ENCODE measurements around the gene SDF2L1. TPM values are rescaled to one million over a fixed set of nuclear protein-coding genes. Genes with fewer than 3 reads are reported as not detected.

Gene SDF2L1
- total and polyA plus RNA-seq, 2 of the 13 experiments (the other 11 are each of a cell fraction or from before 2014, with no cell fraction given) = 18.0 to 57.4 TPM

DNA sequence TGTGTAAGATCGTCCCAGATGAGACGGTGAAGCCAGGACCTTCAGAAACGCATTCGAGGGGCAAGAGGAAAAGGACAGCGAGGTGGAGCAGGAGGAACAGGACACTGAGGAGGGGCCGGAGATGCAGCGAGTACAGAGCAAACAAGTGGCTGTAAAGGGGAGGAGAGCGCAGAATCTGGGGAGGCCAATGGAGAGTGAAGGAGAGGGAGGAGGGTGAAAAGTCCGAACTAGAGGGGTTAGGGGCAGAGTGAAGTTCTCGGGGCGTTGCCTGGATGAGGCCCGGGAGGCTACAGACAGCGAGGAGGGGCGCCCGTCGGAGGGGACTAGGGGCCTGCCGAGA lies 14.9 kb downstream of the SDF2L1 start:
- H3K9me3 ChIP-seq (ENCODE audit: low read length) = no peaks in the 10 kb centered on the region
- peaks cover 2 to 12% of the 10 kb centered on the region in 2 experiments; a peak in 3 of 5 replicates for H3K36me3 ChIP-seq (replicated peaks in 1 of 2; ENCODE audit: control insufficient read depth in 1 of 2, insufficient read depth in 2 of 2, low read length in 2 of 2)
- no peaks in the 10 kb centered on the region for H3K27me3 ChIP-seq (ENCODE audit: control insufficient read depth in 1 of 2, insufficient read depth in 2 of 2, low read length in 2 of 2)
- H4K20me1 ChIP-seq (ENCODE audit: insufficient read depth, low read length) = no peaks in the 10 kb centered on the region
- no peaks in the 10 kb centered on the region for H3K79me2 ChIP-seq (ENCODE audit: insufficient read depth, low read length)
- ATAC-seq = no peak
- CTCF ChIA-PET (ENCODE audit: low intra/inter-chr PET ratio, low total read pairs) = no interaction called here
- DNase-seq (ENCODE audit: low spot score) = no peak
- POLR2A ChIA-PET = interaction anchor here (1.3 kb wide), 1 partner anchor 16 kb away, joined by 4 read pairs; no protein-coding TSS in a partner anchor
- H3K4me3 ChIP-seq (replicated peaks in 1 of 3; ENCODE audit: insufficient read depth in 1 of 3, low read depth in 2 of 3, low read length in 3 of 3) = peak overlapping the region in 2 of 3 experiments; percentile 70 to 76; a peak in 4 of 6 replicates
- no TSS peak for BruUV-seq (replicated peaks)
- H2AFZ ChIP-seq (ENCODE audit: low read length) = no peak overlapping the region
- peak; percentile 40 for FAIRE-seq
- H3K9ac ChIP-seq (ENCODE audit: insufficient read depth, low read depth, low read length) = peak overlapping the region; percentile 56
- H3K4me2 ChIP-seq (ENCODE audit: low read depth, low read length) = peak overlapping the region; percentile 87
- H3K4me1 ChIP-seq (ENCODE audit: insufficient read depth, low read length) = peaks cover 30% of the 10 kb centered on the region
- intact Hi-C loops (cut with micrococcal nuclease; ENCODE audit: unreplicated experiment) = no loop called here
- 31% methylated on average over 15 of the region's 17 CpGs for WGBS (ENCODE audit: low lambda C conversion rate)
- in situ Hi-C loops (cut with HindIII; ENCODE audit: extremely low pct_ligation_motif_present, low pct_unique_long_range_greater_than_20kb) = no loop called here
- peak overlapping the region; percentile 64 for H3K27ac ChIP-seq (ENCODE audit: extremely low read length, insufficient read depth, low read length)
- TF ChIP-seq SNAPC2 (CRISPR knock-in tag; IDR thresholded peaks at IDR 0.05) = no peak
- no peak for TF ChIP-seq ATRX (CRISPR knock-in tag; IDR thresholded peaks at IDR 0.05; ENCODE audit: borderline replicate concordance)
- TF ChIP-seq STAG1 (CRISPR knock-in tag; IDR thresholded peaks at IDR 0.05) = no peak
- TF ChIP-seq ZNF354B (CRISPR knock-in tag; IDR thresholded peaks at IDR 0.05) = no peak
- TF ChIP-seq GATAD1 (CRISPR knock-in tag; IDR thresholded peaks at IDR 0.05) = no peak
- TF ChIP-seq ZNF121 (CRISPR knock-in tag; IDR thresholded peaks at IDR 0.05) = no peak
- TF ChIP-seq, protein P1, sequence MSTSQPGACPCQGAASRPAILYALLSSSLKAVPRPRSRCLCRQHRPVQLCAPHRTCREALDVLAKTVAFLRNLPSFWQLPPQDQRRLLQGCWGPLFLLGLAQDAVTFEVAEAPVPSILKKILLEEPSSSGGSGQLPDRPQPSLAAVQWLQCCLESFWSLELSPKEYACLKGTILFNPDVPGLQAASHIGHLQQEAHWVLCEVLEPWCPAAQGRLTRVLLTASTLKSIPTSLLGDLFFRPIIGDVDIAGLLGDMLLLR (CRISPR knock-in tag; IDR thresholded peaks at IDR 0.05) = 0 out of 2 replicates have a peak, but pooled peaks have one; percentile 10
- TF ChIP-seq ZFP90 (CRISPR knock-in tag; IDR thresholded peaks at IDR 0.05; ENCODE audit: borderline replicate concordance) = no peak
- TF ChIP-seq ZNF44 (CRISPR knock-in tag; IDR thresholded peaks at IDR 0.05) = no peak
- TF ChIP-seq RNF2 (conservative IDR thresholded peaks at IDR 0.05; ENCODE audit: low read depth) = no peak
- peak; percentile 15; the same call in 1 of the 2 replicates for TF ChIP-seq MEIS1 (CRISPR knock-in tag; IDR thresholded peaks at IDR 0.05; ENCODE audit: borderline replicate concordance)
- no peak for TF ChIP-seq ZNF230 (CRISPR knock-in tag; IDR thresholded peaks at IDR 0.05)
- TF ChIP-seq ZNF263 (CRISPR knock-in tag; IDR thresholded peaks at IDR 0.05) = peak; percentile 67
- TF ChIP-seq ZSCAN21 (CRISPR knock-in tag; IDR thresholded peaks at IDR 0.05; ENCODE audit: borderline replicate concordance) = no peak
- TF ChIP-seq THYN1 (CRISPR knock-in tag; IDR thresholded peaks at IDR 0.05; ENCODE audit: borderline replicate concordance, low read depth) = no peak
- TF ChIP-seq ASH2L (IDR thresholded peaks at IDR 0.05; ENCODE audit: insufficient read length, low read depth, low read length) = no peak
- peak; percentile 57 for TF ChIP-seq RBM22 (optimal IDR thresholded peaks at IDR 0.05; ENCODE audit: low read length)
- TF ChIP-seq ZNF234 (CRISPR knock-in tag; conservative IDR thresholded peaks at IDR 0.05) = no peak
- TF ChIP-seq, protein P2, sequence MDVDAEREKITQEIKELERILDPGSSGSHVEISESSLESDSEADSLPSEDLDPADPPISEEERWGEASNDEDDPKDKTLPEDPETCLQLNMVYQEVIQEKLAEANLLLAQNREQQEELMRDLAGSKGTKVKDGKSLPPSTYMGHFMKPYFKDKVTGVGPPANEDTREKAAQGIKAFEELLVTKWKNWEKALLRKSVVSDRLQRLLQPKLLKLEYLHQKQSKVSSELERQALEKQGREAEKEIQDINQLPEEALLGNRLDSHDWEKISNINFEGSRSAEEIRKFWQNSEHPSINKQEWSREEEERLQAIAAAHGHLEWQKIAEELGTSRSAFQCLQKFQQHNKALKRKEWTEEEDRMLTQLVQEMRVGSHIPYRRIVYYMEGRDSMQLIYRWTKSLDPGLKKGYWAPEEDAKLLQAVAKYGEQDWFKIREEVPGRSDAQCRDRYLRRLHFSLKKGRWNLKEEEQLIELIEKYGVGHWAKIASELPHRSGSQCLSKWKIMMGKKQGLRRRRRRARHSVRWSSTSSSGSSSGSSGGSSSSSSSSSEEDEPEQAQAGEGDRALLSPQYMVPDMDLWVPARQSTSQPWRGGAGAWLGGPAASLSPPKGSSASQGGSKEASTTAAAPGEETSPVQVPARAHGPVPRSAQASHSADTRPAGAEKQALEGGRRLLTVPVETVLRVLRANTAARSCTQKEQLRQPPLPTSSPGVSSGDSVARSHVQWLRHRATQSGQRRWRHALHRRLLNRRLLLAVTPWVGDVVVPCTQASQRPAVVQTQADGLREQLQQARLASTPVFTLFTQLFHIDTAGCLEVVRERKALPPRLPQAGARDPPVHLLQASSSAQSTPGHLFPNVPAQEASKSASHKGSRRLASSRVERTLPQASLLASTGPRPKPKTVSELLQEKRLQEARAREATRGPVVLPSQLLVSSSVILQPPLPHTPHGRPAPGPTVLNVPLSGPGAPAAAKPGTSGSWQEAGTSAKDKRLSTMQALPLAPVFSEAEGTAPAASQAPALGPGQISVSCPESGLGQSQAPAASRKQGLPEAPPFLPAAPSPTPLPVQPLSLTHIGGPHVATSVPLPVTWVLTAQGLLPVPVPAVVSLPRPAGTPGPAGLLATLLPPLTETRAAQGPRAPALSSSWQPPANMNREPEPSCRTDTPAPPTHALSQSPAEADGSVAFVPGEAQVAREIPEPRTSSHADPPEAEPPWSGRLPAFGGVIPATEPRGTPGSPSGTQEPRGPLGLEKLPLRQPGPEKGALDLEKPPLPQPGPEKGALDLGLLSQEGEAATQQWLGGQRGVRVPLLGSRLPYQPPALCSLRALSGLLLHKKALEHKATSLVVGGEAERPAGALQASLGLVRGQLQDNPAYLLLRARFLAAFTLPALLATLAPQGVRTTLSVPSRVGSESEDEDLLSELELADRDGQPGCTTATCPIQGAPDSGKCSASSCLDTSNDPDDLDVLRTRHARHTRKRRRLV (CRISPR knock-in tag; IDR thresholded peaks at IDR 0.05) = 0 out of 2 replicates have a peak, but pooled peaks have one; percentile 15
- no peak for TF ChIP-seq ZNF607 (CRISPR knock-in tag; IDR thresholded peaks at IDR 0.05; ENCODE audit: borderline replicate concordance)
- TF ChIP-seq HOXA9 (CRISPR knock-in tag; IDR thresholded peaks at IDR 0.05; ENCODE audit: borderline replicate concordance) = 0 out of 2 replicates have a peak, but pooled peaks have one; percentile 21
- 0 out of 2 replicates have a peak, but pooled peaks have one; percentile 2 for TF ChIP-seq ZNF430 (CRISPR knock-in tag; IDR thresholded peaks at IDR 0.05)
